Endothelial cell of umbilical vein (primary cell): ENCODE data around the gene CCDC40. TPM values are rescaled to one million over a fixed set of nuclear protein-coding genes. Genes with fewer than 3 reads are reported as not detected.

Experiments
- BruUV-seq: library from RNA; stranded (reverse); fragments of 400-500 nt; replicated peaks from 2 replicates; lab custom pipeline; 2021; lab: Mats Ljungman, UMichigan
- CTCF ChIA-PET: fragments of 300-600, 350-600 bp; sonication (Branson Sonifier 250); formaldehyde crosslinking; loops from one replicate; lab custom pipeline; 2021; ENCODE audit warnings: antibody characterized with exemption, inconsistent platforms; lab: Charles Lee
- POLR2A ChIA-PET: fragments of 300-600, 350-600 bp; sonication (Branson Sonifier 250); formaldehyde crosslinking; loops from one replicate; lab custom pipeline; 2021; ENCODE audit warnings: antibody characterized with exemption, inconsistent platforms; lab: Charles Lee
- DNase-seq: peaks from one replicate; pipeline ENCODE4 v3.0.0-alpha.2; 2011; ENCODE audit warnings: low read depth, low spot score
- FAIRE-seq: peaks from 2 replicates; lab custom pipeline; 2011; peaks lifted over from hg19 to GRCh38; lab: Jason Lieb, UNC
- H2AFZ ChIP-seq: 2 replicates; pipeline ENCODE4 v1.6.0; 2012; ENCODE audit warnings: low read depth, low read length, control low read depth, inconsistent platforms
- H3K27ac ChIP-seq: 2 replicates; pipeline ENCODE4 v1.5.1; 2011; ENCODE audit warnings: low read depth, mild to moderate bottlenecking, control low read depth, low read length, moderate library complexity; ENCODE audit not compliant: insufficient read depth
- H3K27me3 ChIP-seq, 2 experiments: 2 replicates each; pipeline versions ENCODE4 v1.6.0 to v1.6.1; 2011; ENCODE audit warnings: low read length in 2 of 2, mixed read lengths in 1 of 2; ENCODE audit not compliant: control insufficient read depth in 2 of 2, insufficient read depth in 2 of 2
- H3K36me3 ChIP-seq, 2 experiments: 2 replicates in 1 of 2; 3 replicates in 1 of 2; pipeline ENCODE4 v1.5.1; 2011; ENCODE audit warnings: low read length in 2 of 2, mild to moderate bottlenecking in 1 of 2, moderate library complexity in 1 of 2; ENCODE audit not compliant: control insufficient read depth in 2 of 2, insufficient read depth in 2 of 2; ENCODE audit errors: extremely low read depth in 1 of 2
- H3K4me1 ChIP-seq: 3 replicates; pipeline ENCODE4 v1.5.1; 2011; ENCODE audit warnings: mild to moderate bottlenecking, low read length; ENCODE audit not compliant: control insufficient read depth, insufficient read depth; ENCODE audit errors: extremely low read depth
- H3K4me2 ChIP-seq: 2 replicates; pipeline ENCODE4 v1.6.1; 2011; ENCODE audit warnings: low read length, control low read depth, mixed read lengths; ENCODE audit not compliant: insufficient read depth
- H3K4me3 ChIP-seq, 3 experiments: fragments of 200-600 bp in 1 of 3; sonication (generic), shearing (Covaris generic) in 1 of 3; replicated peaks in 1 of 3; 2 replicates each; pipeline ENCODE4 v1.5.1; 2011 to 2016; ENCODE audit warnings: control low read depth in 3 of 3, low read length in 3 of 3, mild to moderate bottlenecking in 2 of 3, inconsistent platforms in 1 of 3, low read depth in 1 of 3, moderate library complexity in 1 of 3; ENCODE audit not compliant: insufficient read depth in 1 of 3
- H3K79me2 ChIP-seq: 2 replicates; pipeline ENCODE4 v1.6.0; 2012; ENCODE audit warnings: low read length, inconsistent platforms; ENCODE audit not compliant: control insufficient read depth, insufficient read depth
- H3K9ac ChIP-seq: replicated peaks from 2 replicates; pipeline ENCODE3; 2011; ENCODE audit warnings: low read length, control low read depth; ENCODE audit not compliant: insufficient read depth; ENCODE audit errors: extremely low read depth
- H3K9me1 ChIP-seq: replicated peaks from 3 replicates; pipeline ENCODE4 v1.6.0; 2011; ENCODE audit warnings: mild to moderate bottlenecking, low read length; ENCODE audit not compliant: control insufficient read depth, insufficient read depth; ENCODE audit errors: extremely low read depth
- H3K9me3 ChIP-seq: replicated peaks from 2 replicates; pipeline ENCODE4 v1.5.1; 2012; ENCODE audit warnings: low read length, inconsistent platforms; ENCODE audit not compliant: control insufficient read depth, insufficient read depth
- H4K20me1 ChIP-seq: replicated peaks from 2 replicates; pipeline ENCODE3; 2011; ENCODE audit warnings: mild to moderate bottlenecking, low read length; ENCODE audit not compliant: control insufficient read depth, insufficient read depth; ENCODE audit errors: extremely low read depth
- EZH2 ChIP-seq: IDR thresholded peaks from 2 replicates; pipeline ENCODE4 v1.6.1; 2012; ENCODE audit warnings: borderline replicate concordance, low read depth, mild to moderate bottlenecking, moderate library complexity, low read length, inconsistent platforms; ENCODE audit not compliant: severe bottlenecking
- FOS ChIP-seq: IDR thresholded peaks from 2 replicates; pipeline ENCODE4 v1.6.1; 2011; ENCODE audit warnings: mild to moderate bottlenecking, low read length, moderate library complexity, borderline replicate concordance; ENCODE audit not compliant: insufficient read depth
- GATA2 ChIP-seq: IDR thresholded peaks from 2 replicates; pipeline ENCODE4 v1.7.0; 2011; ENCODE audit warnings: low read depth, mild to moderate bottlenecking, moderate library complexity, mixed read lengths, low read length; ENCODE audit not compliant: insufficient read length, insufficient read depth
- JUN ChIP-seq: IDR thresholded peaks from 2 replicates; pipeline ENCODE4 v1.6.1; 2011; ENCODE audit warnings: borderline replicate concordance, low read depth; ENCODE audit not compliant: insufficient read length, insufficient read depth
- MAX ChIP-seq: IDR thresholded peaks from 2 replicates; pipeline ENCODE4 v1.6.1; 2011; ENCODE audit not compliant: insufficient read depth, insufficient read length
- MYC ChIP-seq: IDR thresholded peaks from one replicate; pipeline ENCODE4 v1.6.1; 2011; ENCODE audit warnings: mild to moderate bottlenecking, low read depth, low read length
- POLR2A ChIP-seq: IDR thresholded peaks from 2 replicates; pipeline ENCODE4 v1.6.1; 2012; ENCODE audit warnings: low read depth, mild to moderate bottlenecking, control low read depth, low read length
- POLR2AphosphoS5 ChIP-seq: IDR thresholded peaks from 2 replicates; pipeline ENCODE4 v1.6.1; 2012; ENCODE audit warnings: low read depth, mild to moderate bottlenecking, control low read depth, low read length, moderate library complexity; ENCODE audit not compliant: insufficient read depth
- dilution Hi-C: fragments of 300-500 bp; cut with MboI; formaldehyde crosslinking; loops from one replicate; pipeline ENCODE4 v1.15.0; 2019; ENCODE audit warnings: low sequenced_read_pairs; ENCODE audit not compliant: extremely low pct_ligation_motif_present
- intact Hi-C: fragments of 100-400 bp; cut with micrococcal nuclease; formaldehyde crosslinking; loops from one replicate; pipeline ENCODE4 v1.10.0; 2022
- polyA plus RNA-seq, 4 experiments: library from polyadenylated mRNA; depleted of rRNA in 3 of 4; stranded (reverse) in 3 of 4; unstranded in 1 of 4; fragments of >200 nt; gene quantifications; 2 replicates each; pipeline versions ENCODE4 v1.2.1 to v1.2.3, GENCODE V29; 2011 to 2012; ENCODE audit warnings: missing spikeins in 1 of 4
- total RNA-seq: library from RNA; stranded (reverse); gene quantifications from 2 replicates; pipeline ENCODE4 v1.2.3, GENCODE V29; 2021
- TF ChIP-seq, protein P1 (sequence below), 2 donors: IDR thresholded peaks; 1 replicate in 1 of 2; 2 replicates in 1 of 2; pipeline ENCODE4 v1.5.1; 2011; ENCODE audit warnings: low read length in 2 of 2, mild to moderate bottlenecking in 2 of 2, moderate library complexity in 2 of 2, control low read depth in 1 of 2, inconsistent platforms in 1 of 2, low read depth in 1 of 2; ENCODE audit not compliant: insufficient read depth in 1 of 2; ENCODE audit errors: extremely low read depth in 1 of 2

The CCDC40 gene
- total and polyA plus RNA-seq, 2 donors (not counting 3 experiments of a cell fraction or from before 2014, with no cell fraction given), result 1.4 to 5.5 TPM

- Histone ChIP-seq H3K9ac (no peak overlapping the region), H3K36me3 (no peaks in the 10 kb centered on the region), H3K4me3 (no peak overlapping the region), H3K27ac (no peak overlapping the region), H3K9me3 (no peaks in the 10 kb centered on the region), H2AFZ (no peak overlapping the region), H3K4me1 (no peaks in the 10 kb centered on the region), H3K4me2 (no peak overlapping the region), H3K27me3 (no peaks in the 10 kb centered on the region), H3K9me1 (no peaks in the 10 kb centered on the region), H4K20me1 (no peaks in the 10 kb centered on the region), H3K79me2 (no peaks in the 10 kb centered on the region)
- no TSS peak for BruUV-seq
- FAIRE-seq (no peak), DNase-seq (no peak)
- ChIA-PET CTCF (interaction anchor here (2.9 kb wide), 1 partner anchor 53 kb away, joined by 10 read pairs; no protein-coding TSS in a partner anchor), POLR2A (no interaction called here)
- TF ChIP-seq EZH2 (no peak), POLR2A (no peak), GATA2 (no peak), MYC (no peak), FOS (no peak), POLR2AphosphoS5 (no peak)
- TF ChIP-seq, protein P1, sequence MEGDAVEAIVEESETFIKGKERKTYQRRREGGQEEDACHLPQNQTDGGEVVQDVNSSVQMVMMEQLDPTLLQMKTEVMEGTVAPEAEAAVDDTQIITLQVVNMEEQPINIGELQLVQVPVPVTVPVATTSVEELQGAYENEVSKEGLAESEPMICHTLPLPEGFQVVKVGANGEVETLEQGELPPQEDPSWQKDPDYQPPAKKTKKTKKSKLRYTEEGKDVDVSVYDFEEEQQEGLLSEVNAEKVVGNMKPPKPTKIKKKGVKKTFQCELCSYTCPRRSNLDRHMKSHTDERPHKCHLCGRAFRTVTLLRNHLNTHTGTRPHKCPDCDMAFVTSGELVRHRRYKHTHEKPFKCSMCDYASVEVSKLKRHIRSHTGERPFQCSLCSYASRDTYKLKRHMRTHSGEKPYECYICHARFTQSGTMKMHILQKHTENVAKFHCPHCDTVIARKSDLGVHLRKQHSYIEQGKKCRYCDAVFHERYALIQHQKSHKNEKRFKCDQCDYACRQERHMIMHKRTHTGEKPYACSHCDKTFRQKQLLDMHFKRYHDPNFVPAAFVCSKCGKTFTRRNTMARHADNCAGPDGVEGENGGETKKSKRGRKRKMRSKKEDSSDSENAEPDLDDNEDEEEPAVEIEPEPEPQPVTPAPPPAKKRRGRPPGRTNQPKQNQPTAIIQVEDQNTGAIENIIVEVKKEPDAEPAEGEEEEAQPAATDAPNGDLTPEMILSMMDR (IDR thresholded peaks at IDR 0.05; ENCODE audit: extremely low read depth in 1 of 2, insufficient read depth in 1 of 2, low read depth in 1 of 2, low read length in 2 of 2), result no peak
- dilution Hi-C loops, result no loop called here
- intact Hi-C loops, result no loop called here
These were observed 24.2 kb downstream of the CCDC40 start for GRCh38 chr17:80060644-80061043.

- H3K79me2 ChIP-seq, result no peaks in the 10 kb centered on the region
- no peak overlapping the region for H3K4me3 ChIP-seq
- H3K27me3 ChIP-seq, result no peaks in the 10 kb centered on the region
- no peaks in the 10 kb centered on the region for H4K20me1 ChIP-seq
- dilution Hi-C loops, result no loop called here
- H3K9me1 ChIP-seq, result no peaks in the 10 kb centered on the region
- H3K27ac ChIP-seq, result no peak overlapping the region
- intact Hi-C loops, result no loop called here
- no peak overlapping the region for H3K4me2 ChIP-seq
- no peak for FAIRE-seq
- CTCF ChIA-PET, result no interaction called here
- no peak overlapping the region for H3K9ac ChIP-seq
- no peak for TF ChIP-seq JUN
- TF ChIP-seq MYC, result no peak
- TF ChIP-seq EZH2, result no peak
- TF ChIP-seq FOS, result no peak
- no peak for TF ChIP-seq MAX
- no peak for TF ChIP-seq POLR2A
- TF ChIP-seq, protein P1 (IDR thresholded peaks at IDR 0.05; ENCODE audit: extremely low read depth in 1 of 2, insufficient read depth in 1 of 2, low read depth in 1 of 2, low read length in 2 of 2), result no peak
- TF ChIP-seq POLR2AphosphoS5, result no peak
- no peak for TF ChIP-seq GATA2
- DNase-seq, result no peak
- POLR2A ChIA-PET, result no interaction called here
- H3K36me3 ChIP-seq, result no peaks in the 10 kb centered on the region
- H3K4me1 ChIP-seq, result no peaks in the 10 kb centered on the region
- no TSS peak for BruUV-seq
- H2AFZ ChIP-seq, result no peak overlapping the region
- no peaks in the 10 kb centered on the region for H3K9me3 ChIP-seq
These were observed 25.0 kb downstream of the CCDC40 start for GRCh38 chr17:80061421-80061820.
